GM23338 (cell line): Measurements from ENCODE around the gene DLG5.

Experiments used
- CREB1 ChIP-seq: fragments of 250-450 bp; sonication (Bioruptor Pico); IDR thresholded peaks from 2 replicates; pipeline ENCODE4 v1.5.0; 2020; ENCODE audit warnings: low read depth, mild to moderate bottlenecking, moderate library complexity
- EZH2 ChIP-seq: fragments of 200-600 bp; sonication (generic); IDR thresholded peaks from one replicate; pipeline ENCODE4 v1.8.0; 2017; ENCODE audit warnings: antibody characterized with exemption, mild to moderate bottlenecking, low read depth; ENCODE audit not compliant: unreplicated experiment
- EZH2phosphoT487 ChIP-seq: fragments of 200-600 bp; sonication (generic); IDR thresholded peaks from one replicate; pipeline ENCODE4 v1.8.1; 2018; ENCODE audit warnings: antibody characterized with exemption; ENCODE audit not compliant: unreplicated experiment
- JUNB ChIP-seq: IDR thresholded peaks from one replicate; pipeline ENCODE4 v1.6.1; 2016; ENCODE audit warnings: antibody characterized with exemption; ENCODE audit not compliant: unreplicated experiment
- NANOG ChIP-seq: IDR thresholded peaks from 2 replicates; pipeline ENCODE4 v1.6.1; 2016; ENCODE audit warnings: antibody characterized with exemption, borderline replicate concordance
- POLR2AphosphoS5 ChIP-seq: IDR thresholded peaks from 2 replicates; pipeline ENCODE4 v1.6.1; 2016; ENCODE audit warnings: antibody characterized with exemption, low read depth
- STAT1 ChIP-seq: IDR thresholded peaks from one replicate; pipeline ENCODE4 v1.6.1; 2016; ENCODE audit warnings: antibody characterized with exemption; ENCODE audit not compliant: unreplicated experiment
- ZNF114 ChIP-seq: fragments of 250-450 bp; sonication (Bioruptor Pico); IDR thresholded peaks from 2 replicates; pipeline ENCODE4 v1.5.0; 2020; ENCODE audit warnings: mild to moderate bottlenecking, moderate library complexity
- ZNF331 ChIP-seq: fragments of 250-450 bp; sonication (Bioruptor Pico); IDR thresholded peaks from 2 replicates; pipeline ENCODE4 v1.5.0; 2020; ENCODE audit warnings: low read depth, mild to moderate bottlenecking, moderate library complexity
- TF ChIP-seq, protein P1 (sequence below), 2 experiments: fragments of 200-600 bp in 1 of 2; sonication (generic) in 1 of 2; conservative IDR thresholded peaks; 2 replicates each; pipeline versions ENCODE4 v1.5.1 to v1.6.1; 2016 to 2017; ENCODE audit warnings: antibody characterized with exemption in 2 of 2, low read depth in 2 of 2, mild to moderate bottlenecking in 2 of 2, moderate library complexity in 1 of 2
- TF ChIP-seq, protein P2 (sequence below): fragments of 250-450 bp; sonication (Bioruptor Pico); IDR thresholded peaks from 2 replicates; pipeline ENCODE4 v1.5.0; 2020; ENCODE audit warnings: mild to moderate bottlenecking, moderate library complexity
- TF ChIP-seq, protein P3 (sequence below): IDR thresholded peaks from one replicate; pipeline ENCODE4 v1.6.1; 2018; ENCODE audit warnings: antibody characterized with exemption; ENCODE audit not compliant: unreplicated experiment

DNA sequence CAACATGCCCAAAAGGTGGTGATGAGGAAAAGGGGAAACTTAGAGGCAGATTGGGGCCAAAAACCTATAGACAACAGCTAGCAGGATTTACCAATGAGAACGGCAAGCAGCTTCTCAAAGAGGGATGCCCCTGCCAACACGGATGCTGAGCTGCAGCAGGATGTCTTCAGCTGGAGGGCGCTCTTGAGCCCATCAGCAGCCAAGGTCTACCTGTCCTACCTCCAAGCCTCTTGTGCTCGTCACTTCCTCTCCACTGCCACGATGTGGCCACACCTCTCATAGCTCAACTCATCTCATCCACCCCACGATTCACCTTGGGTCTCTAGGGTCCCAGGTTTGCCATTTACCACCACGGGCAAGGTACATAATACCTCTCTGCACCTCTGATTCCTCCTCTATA is 36.5 kb downstream of the DLG5 start:
- TF ChIP-seq, protein P1, sequence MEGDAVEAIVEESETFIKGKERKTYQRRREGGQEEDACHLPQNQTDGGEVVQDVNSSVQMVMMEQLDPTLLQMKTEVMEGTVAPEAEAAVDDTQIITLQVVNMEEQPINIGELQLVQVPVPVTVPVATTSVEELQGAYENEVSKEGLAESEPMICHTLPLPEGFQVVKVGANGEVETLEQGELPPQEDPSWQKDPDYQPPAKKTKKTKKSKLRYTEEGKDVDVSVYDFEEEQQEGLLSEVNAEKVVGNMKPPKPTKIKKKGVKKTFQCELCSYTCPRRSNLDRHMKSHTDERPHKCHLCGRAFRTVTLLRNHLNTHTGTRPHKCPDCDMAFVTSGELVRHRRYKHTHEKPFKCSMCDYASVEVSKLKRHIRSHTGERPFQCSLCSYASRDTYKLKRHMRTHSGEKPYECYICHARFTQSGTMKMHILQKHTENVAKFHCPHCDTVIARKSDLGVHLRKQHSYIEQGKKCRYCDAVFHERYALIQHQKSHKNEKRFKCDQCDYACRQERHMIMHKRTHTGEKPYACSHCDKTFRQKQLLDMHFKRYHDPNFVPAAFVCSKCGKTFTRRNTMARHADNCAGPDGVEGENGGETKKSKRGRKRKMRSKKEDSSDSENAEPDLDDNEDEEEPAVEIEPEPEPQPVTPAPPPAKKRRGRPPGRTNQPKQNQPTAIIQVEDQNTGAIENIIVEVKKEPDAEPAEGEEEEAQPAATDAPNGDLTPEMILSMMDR (conservative IDR thresholded peaks at IDR 0.05; ENCODE audit: low read depth in 2 of 2) = peak; percentile 76 to 92
- TF ChIP-seq, protein P2, sequence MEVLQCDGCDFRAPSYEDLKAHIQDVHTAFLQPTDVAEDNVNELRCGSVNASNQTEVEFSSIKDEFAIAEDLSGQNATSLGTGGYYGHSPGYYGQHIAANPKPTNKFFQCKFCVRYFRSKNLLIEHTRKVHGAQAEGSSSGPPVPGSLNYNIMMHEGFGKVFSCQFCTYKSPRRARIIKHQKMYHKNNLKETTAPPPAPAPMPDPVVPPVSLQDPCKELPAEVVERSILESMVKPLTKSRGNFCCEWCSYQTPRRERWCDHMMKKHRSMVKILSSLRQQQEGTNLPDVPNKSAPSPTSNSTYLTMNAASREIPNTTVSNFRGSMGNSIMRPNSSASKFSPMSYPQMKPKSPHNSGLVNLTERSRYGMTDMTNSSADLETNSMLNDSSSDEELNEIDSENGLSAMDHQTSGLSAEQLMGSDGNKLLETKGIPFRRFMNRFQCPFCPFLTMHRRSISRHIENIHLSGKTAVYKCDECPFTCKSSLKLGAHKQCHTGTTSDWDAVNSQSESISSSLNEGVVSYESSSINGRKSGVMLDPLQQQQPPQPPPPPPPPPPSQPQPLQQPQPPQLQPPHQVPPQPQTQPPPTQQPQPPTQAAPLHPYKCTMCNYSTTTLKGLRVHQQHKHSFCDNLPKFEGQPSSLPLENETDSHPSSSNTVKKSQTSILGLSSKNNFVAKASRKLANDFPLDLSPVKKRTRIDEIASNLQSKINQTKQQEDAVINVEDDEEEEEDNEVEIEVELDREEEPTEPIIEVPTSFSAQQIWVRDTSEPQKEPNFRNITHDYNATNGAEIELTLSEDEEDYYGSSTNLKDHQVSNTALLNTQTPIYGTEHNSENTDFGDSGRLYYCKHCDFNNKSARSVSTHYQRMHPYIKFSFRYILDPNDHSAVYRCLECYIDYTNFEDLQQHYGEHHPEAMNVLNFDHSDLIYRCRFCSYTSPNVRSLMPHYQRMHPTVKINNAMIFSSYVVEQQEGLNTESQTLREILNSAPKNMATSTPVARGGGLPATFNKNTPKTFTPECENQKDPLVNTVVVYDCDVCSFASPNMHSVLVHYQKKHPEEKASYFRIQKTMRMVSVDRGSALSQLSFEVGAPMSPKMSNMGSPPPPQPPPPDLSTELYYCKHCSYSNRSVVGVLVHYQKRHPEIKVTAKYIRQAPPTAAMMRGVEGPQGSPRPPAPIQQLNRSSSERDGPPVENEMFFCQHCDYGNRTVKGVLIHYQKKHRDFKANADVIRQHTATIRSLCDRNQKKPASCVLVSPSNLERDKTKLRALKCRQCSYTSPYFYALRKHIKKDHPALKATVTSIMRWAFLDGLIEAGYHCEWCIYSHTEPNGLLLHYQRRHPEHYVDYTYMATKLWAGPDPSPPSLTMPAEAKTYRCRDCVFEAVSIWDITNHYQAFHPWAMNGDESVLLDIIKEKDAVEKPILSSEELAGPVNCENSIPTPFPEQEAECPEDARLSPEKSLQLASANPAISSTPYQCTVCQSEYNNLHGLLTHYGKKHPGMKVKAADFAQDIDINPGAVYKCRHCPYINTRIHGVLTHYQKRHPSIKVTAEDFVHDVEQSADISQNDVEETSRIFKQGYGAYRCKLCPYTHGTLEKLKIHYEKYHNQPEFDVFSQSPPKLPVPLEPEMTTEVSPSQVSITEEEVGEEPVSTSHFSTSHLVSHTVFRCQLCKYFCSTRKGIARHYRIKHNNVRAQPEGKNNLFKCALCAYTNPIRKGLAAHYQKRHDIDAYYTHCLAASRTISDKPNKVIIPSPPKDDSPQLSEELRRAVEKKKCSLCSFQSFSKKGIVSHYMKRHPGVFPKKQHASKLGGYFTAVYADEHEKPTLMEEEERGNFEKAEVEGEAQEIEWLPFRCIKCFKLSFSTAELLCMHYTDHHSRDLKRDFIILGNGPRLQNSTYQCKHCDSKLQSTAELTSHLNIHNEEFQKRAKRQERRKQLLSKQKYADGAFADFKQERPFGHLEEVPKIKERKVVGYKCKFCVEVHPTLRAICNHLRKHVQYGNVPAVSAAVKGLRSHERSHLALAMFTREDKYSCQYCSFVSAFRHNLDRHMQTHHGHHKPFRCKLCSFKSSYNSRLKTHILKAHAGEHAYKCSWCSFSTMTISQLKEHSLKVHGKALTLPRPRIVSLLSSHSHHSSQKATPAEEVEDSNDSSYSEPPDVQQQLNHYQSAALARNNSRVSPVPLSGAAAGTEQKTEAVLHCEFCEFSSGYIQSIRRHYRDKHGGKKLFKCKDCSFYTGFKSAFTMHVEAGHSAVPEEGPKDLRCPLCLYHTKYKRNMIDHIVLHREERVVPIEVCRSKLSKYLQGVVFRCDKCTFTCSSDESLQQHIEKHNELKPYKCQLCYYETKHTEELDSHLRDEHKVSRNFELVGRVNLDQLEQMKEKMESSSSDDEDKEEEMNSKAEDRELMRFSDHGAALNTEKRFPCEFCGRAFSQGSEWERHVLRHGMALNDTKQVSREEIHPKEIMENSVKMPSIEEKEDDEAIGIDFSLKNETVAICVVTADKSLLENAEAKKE (CRISPR knock-in tag) = no peak
- TF ChIP-seq, protein P3, sequence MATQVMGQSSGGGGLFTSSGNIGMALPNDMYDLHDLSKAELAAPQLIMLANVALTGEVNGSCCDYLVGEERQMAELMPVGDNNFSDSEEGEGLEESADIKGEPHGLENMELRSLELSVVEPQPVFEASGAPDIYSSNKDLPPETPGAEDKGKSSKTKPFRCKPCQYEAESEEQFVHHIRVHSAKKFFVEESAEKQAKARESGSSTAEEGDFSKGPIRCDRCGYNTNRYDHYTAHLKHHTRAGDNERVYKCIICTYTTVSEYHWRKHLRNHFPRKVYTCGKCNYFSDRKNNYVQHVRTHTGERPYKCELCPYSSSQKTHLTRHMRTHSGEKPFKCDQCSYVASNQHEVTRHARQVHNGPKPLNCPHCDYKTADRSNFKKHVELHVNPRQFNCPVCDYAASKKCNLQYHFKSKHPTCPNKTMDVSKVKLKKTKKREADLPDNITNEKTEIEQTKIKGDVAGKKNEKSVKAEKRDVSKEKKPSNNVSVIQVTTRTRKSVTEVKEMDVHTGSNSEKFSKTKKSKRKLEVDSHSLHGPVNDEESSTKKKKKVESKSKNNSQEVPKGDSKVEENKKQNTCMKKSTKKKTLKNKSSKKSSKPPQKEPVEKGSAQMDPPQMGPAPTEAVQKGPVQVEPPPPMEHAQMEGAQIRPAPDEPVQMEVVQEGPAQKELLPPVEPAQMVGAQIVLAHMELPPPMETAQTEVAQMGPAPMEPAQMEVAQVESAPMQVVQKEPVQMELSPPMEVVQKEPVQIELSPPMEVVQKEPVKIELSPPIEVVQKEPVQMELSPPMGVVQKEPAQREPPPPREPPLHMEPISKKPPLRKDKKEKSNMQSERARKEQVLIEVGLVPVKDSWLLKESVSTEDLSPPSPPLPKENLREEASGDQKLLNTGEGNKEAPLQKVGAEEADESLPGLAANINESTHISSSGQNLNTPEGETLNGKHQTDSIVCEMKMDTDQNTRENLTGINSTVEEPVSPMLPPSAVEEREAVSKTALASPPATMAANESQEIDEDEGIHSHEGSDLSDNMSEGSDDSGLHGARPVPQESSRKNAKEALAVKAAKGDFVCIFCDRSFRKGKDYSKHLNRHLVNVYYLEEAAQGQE = no peak
- TF ChIP-seq EZH2 (no peak), STAT1 (no peak), EZH2phosphoT487 (no peak), ZNF331 (no peak), JUNB (no peak), CREB1 (CRISPR knock-in tag) (peak; percentile 26; the same call in 1 of the 2 replicates), POLR2AphosphoS5 (no peak), ZNF114 (no peak), NANOG (no peak)
